IMR-90 (cell line): ENCODE measurements around the gene LRRC8C. TPM values are rescaled to one million over a fixed set of nuclear protein-coding genes. Genes with fewer than 3 reads are reported as not detected.

Experiments used
- ATAC-seq: fragments of 200-7000 bp; cut with Tn5 transposase; 2 replicates; pipeline ENCODE4 v1.9.1; 2020; ENCODE audit warnings: low read depth, mild to moderate bottlenecking, moderate library complexity
- BruUV-seq: library from RNA; stranded (reverse); fragments of 400-500 nt; replicated peaks from 2 replicates; lab custom pipeline; 2021; lab: Mats Ljungman, UMichigan
- CTCF ChIA-PET: fragments of 300-600 bp; formaldehyde crosslinking; extraction: SDS; loops from one replicate; lab custom pipeline; 2021; ENCODE audit warnings: antibody characterized with exemption; lab: Yijun Ruan, JAX
- POLR2A ChIA-PET: fragments of 300-600 bp; sonication (Branson Sonifier 250); formaldehyde crosslinking; loops from one replicate; lab custom pipeline; 2022; ENCODE audit warnings: antibody characterized with exemption; ENCODE audit not compliant: unreplicated experiment; lab: Charles Lee
- DNase-seq: peaks from one replicate; pipeline ENCODE4 v3.0.0; 2013
- H2AFZ ChIP-seq: replicated peaks from 2 replicates; pipeline ENCODE3; 2013; ENCODE audit warnings: low read length, mild to moderate bottlenecking; ENCODE audit not compliant: poor library complexity
- H2AK5ac ChIP-seq: 2 replicates; pipeline ENCODE4 v1.6.1; 2013; ENCODE audit warnings: low read depth, low read length, inconsistent platforms
- H2AK9ac ChIP-seq: replicated peaks from 2 replicates; pipeline ENCODE3; 2013; ENCODE audit warnings: mild to moderate bottlenecking, low read depth, low read length, moderate library complexity; ENCODE audit not compliant: poor library complexity
- H2BK120ac ChIP-seq: 2 replicates; pipeline ENCODE4 v1.6.1; 2013; ENCODE audit warnings: low read depth, low read length, inconsistent platforms
- H2BK15ac ChIP-seq: 3 replicates; pipeline ENCODE4 v1.6.1; 2013; ENCODE audit warnings: low read depth, low read length, inconsistent platforms
- H2BK20ac ChIP-seq: 2 replicates; pipeline ENCODE4 v1.6.1; 2013; ENCODE audit warnings: low read depth, mild to moderate bottlenecking, inconsistent platforms, low read length, moderate library complexity
- H2BK5ac ChIP-seq: 2 replicates; pipeline ENCODE4 v1.6.1; 2013; ENCODE audit warnings: mild to moderate bottlenecking, low read depth, low read length, inconsistent platforms; ENCODE audit not compliant: poor library complexity, severe bottlenecking
- H3K14ac ChIP-seq: replicated peaks from 2 replicates; pipeline ENCODE4 v1.6.1; 2013; ENCODE audit warnings: low read depth, low read length, inconsistent platforms
- H3K18ac ChIP-seq: 2 replicates; pipeline ENCODE4 v1.6.1; 2013; ENCODE audit warnings: low read depth, low read length, control low read depth
- H3K23ac ChIP-seq: 2 replicates; pipeline ENCODE4 v1.6.1; 2013; ENCODE audit warnings: low read depth, low read length, inconsistent platforms
- H3K27ac ChIP-seq: 2 replicates; pipeline ENCODE4 v1.5.1; 2013; ENCODE audit warnings: mild to moderate bottlenecking, control low read depth, low read length; ENCODE audit not compliant: insufficient read depth
- H3K27me3 ChIP-seq: 2 replicates; pipeline ENCODE4 v1.6.1; 2013; ENCODE audit warnings: low read length; ENCODE audit not compliant: control insufficient read depth, insufficient read depth
- H3K36me3 ChIP-seq: 2 replicates; pipeline ENCODE4 v1.6.1; 2013; ENCODE audit warnings: low read length, mixed read lengths; ENCODE audit not compliant: control insufficient read depth, insufficient read depth
- H3K4ac ChIP-seq: 2 replicates; pipeline ENCODE4 v1.6.1; 2013; ENCODE audit warnings: low read depth, low read length, inconsistent platforms
- H3K4me1 ChIP-seq: 2 replicates; pipeline ENCODE4 v1.6.1; 2013; ENCODE audit warnings: low read length, mixed read lengths; ENCODE audit not compliant: control insufficient read depth, insufficient read depth
- H3K4me2 ChIP-seq: 2 replicates; pipeline ENCODE4 v1.6.1; 2013; ENCODE audit warnings: low read depth, mild to moderate bottlenecking, control low read depth, low read length, moderate library complexity
- H3K4me3 ChIP-seq: 2 replicates; pipeline ENCODE4 v1.5.1; 2013; ENCODE audit warnings: low read depth, mild to moderate bottlenecking, control low read depth, low read length, moderate library complexity; ENCODE audit not compliant: insufficient read depth
- H3K56ac ChIP-seq: 2 replicates; pipeline ENCODE4 v1.6.1; 2013; ENCODE audit warnings: low read length, inconsistent platforms; ENCODE audit not compliant: insufficient read depth; ENCODE audit errors: extremely low read depth
- H3K79me1 ChIP-seq, 2 experiments: 2 replicates each; pipeline ENCODE4 v1.6.1; 2013; ENCODE audit warnings: low read length in 2 of 2, inconsistent platforms in 1 of 2, low read depth in 1 of 2
- H3K9ac ChIP-seq: 2 replicates; pipeline ENCODE4 v1.6.1; 2013; ENCODE audit warnings: low read depth, low read length, control low read depth
- H3K9me1 ChIP-seq: 2 replicates; pipeline ENCODE4 v1.6.1; 2013; ENCODE audit warnings: low read length, inconsistent platforms; ENCODE audit not compliant: insufficient read depth
- H3K9me3 ChIP-seq: 2 replicates; pipeline ENCODE4 v1.6.1; 2013; ENCODE audit warnings: low read length; ENCODE audit not compliant: control insufficient read depth, insufficient read depth
- H4K20me1 ChIP-seq: 2 replicates; pipeline ENCODE4 v1.6.1; 2013; ENCODE audit warnings: low read length, inconsistent platforms; ENCODE audit not compliant: insufficient read depth
- H4K5ac ChIP-seq: 2 replicates; pipeline ENCODE4 v1.6.1; 2013; ENCODE audit warnings: mild to moderate bottlenecking, low read depth, low read length, control low read depth
- H4K8ac ChIP-seq, 2 experiments: 2 replicates each; pipeline ENCODE4 v1.6.1; 2013; ENCODE audit warnings: low read depth in 2 of 2, low read length in 2 of 2, control low read depth in 1 of 2, inconsistent platforms in 1 of 2
- H4K91ac ChIP-seq: 2 replicates; pipeline ENCODE4 v1.6.1; 2013; ENCODE audit warnings: low read depth, low read length, inconsistent platforms; ENCODE audit not compliant: insufficient read depth
- BHLHE40 ChIP-seq: fragments of 150-350 bp; IDR thresholded peaks from 2 replicates; pipeline ENCODE4 v1.6.1; 2016; ENCODE audit warnings: mild to moderate bottlenecking, low read depth, low read length
- CEBPB ChIP-seq: IDR thresholded peaks from 2 replicates; pipeline ENCODE4 v1.6.1; 2012; ENCODE audit warnings: low read depth, low read length, improper control_type of control experiment
- FOS ChIP-seq: fragments of 150-350 bp; IDR thresholded peaks from 2 replicates; pipeline ENCODE4 v1.6.1; 2016; ENCODE audit warnings: low read depth, low read length
- MAFK ChIP-seq: IDR thresholded peaks from 2 replicates; pipeline ENCODE4 v1.6.1; 2012; ENCODE audit warnings: low read depth, low read length, improper control_type of control experiment
- MAZ ChIP-seq: IDR thresholded peaks from 2 replicates; pipeline ENCODE4 v1.6.1; 2012; ENCODE audit warnings: low read depth, mild to moderate bottlenecking, low read length, improper control_type of control experiment, moderate library complexity, borderline replicate concordance
- NFE2L2 ChIP-seq: fragments of 150-350 bp; IDR thresholded peaks from 2 replicates; pipeline ENCODE4 v1.6.1; 2016; ENCODE audit warnings: low read depth, mild to moderate bottlenecking, low read length
- SMC3 ChIP-seq: fragments of 150-350 bp; IDR thresholded peaks from 2 replicates; pipeline ENCODE4 v1.6.1; 2016; ENCODE audit warnings: low read depth, mild to moderate bottlenecking, antibody characterized with exemption, low read length, moderate library complexity
- dilution Hi-C: fragments of 300-500 bp; cut with HindIII; formaldehyde crosslinking; loops from one replicate; pipeline ENCODE4 v1.14.3; 2018; ENCODE audit warnings: low sequenced_read_pairs; ENCODE audit not compliant: unreplicated experiment
- in situ Hi-C: fragments of 300-500 bp; cut with MboI; formaldehyde crosslinking; loops from 3 replicates; pipeline ENCODE4 v1.14.3; 2019; ENCODE audit warnings: low sequenced_read_pairs, inconsistent platforms, mixed read lengths
- intact Hi-C: fragments of 100-400 bp; cut with micrococcal nuclease; formaldehyde crosslinking; loops from 2 replicates; pipeline ENCODE4 v1.10.0; 2022
- polyA plus RNA-seq, 3 experiments: library from polyadenylated mRNA; depleted of rRNA; stranded (reverse); fragments of >200 nt; gene quantifications; 2 replicates each; pipeline ENCODE4 v1.2.3, GENCODE V29; 2012; ENCODE audit warnings: low replicate concordance in 1 of 3
- total RNA-seq: library from RNA; depleted of rRNA; stranded (reverse); fragments of >200 nt; gene quantifications from 2 replicates; pipeline ENCODE4 v1.2.3, GENCODE V29; 2012
- TF ChIP-seq, protein P1 (sequence below): conservative IDR thresholded peaks from 2 replicates; pipeline ENCODE4 v1.5.1; 2012; ENCODE audit warnings: mild to moderate bottlenecking, low read depth, low read length, improper control_type of control experiment

LRRC8C gene
- total and polyA plus RNA-seq, 2 of the 4 experiments (the other 2 are of a cell fraction): 6.5 to 12.9 TPM

- no peaks in the 10 kb centered on the region; the same call in 1 of the 2 replicates for H4K20me1 ChIP-seq
- no peaks in the 10 kb centered on the region for H3K36me3 ChIP-seq
- no peak overlapping the region for H3K4me2 ChIP-seq
- H3K9me1 ChIP-seq: peaks cover 3% of the 10 kb centered on the region; the same call in 1 of the 2 replicates
- TF ChIP-seq, protein P1, sequence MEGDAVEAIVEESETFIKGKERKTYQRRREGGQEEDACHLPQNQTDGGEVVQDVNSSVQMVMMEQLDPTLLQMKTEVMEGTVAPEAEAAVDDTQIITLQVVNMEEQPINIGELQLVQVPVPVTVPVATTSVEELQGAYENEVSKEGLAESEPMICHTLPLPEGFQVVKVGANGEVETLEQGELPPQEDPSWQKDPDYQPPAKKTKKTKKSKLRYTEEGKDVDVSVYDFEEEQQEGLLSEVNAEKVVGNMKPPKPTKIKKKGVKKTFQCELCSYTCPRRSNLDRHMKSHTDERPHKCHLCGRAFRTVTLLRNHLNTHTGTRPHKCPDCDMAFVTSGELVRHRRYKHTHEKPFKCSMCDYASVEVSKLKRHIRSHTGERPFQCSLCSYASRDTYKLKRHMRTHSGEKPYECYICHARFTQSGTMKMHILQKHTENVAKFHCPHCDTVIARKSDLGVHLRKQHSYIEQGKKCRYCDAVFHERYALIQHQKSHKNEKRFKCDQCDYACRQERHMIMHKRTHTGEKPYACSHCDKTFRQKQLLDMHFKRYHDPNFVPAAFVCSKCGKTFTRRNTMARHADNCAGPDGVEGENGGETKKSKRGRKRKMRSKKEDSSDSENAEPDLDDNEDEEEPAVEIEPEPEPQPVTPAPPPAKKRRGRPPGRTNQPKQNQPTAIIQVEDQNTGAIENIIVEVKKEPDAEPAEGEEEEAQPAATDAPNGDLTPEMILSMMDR: no peak
- no peak for TF ChIP-seq MAFK
- TF ChIP-seq SMC3: no peak
- TF ChIP-seq MAZ: no peak
- TF ChIP-seq BHLHE40: no peak
- TF ChIP-seq CEBPB: no peak
- TF ChIP-seq NFE2L2: no peak
- no peak for TF ChIP-seq FOS
- in situ Hi-C loops: no loop called here
- no peak overlapping the region for H4K91ac ChIP-seq
- no peak overlapping the region for H4K5ac ChIP-seq
- no peak overlapping the region for H3K27ac ChIP-seq
- DNase-seq: no peak
- intact Hi-C loops: loop anchor here (10.0 kb wide), 1 partner anchor 1886 kb away; no protein-coding TSS in a partner anchor
- no peaks in the 10 kb centered on the region for H3K27me3 ChIP-seq
- H2AK5ac ChIP-seq: no peak overlapping the region
- H3K14ac ChIP-seq: no peak overlapping the region
- no peak overlapping the region for H3K9ac ChIP-seq
- CTCF ChIA-PET: no interaction called here
- H3K79me1 ChIP-seq: peaks cover 16 to 46% of the 10 kb centered on the region in 2 experiments
- no peak overlapping the region for H2BK5ac ChIP-seq
- peaks cover 9% of the 10 kb centered on the region for H3K4me1 ChIP-seq
- no peak overlapping the region for H2AFZ ChIP-seq
- BruUV-seq: no TSS peak
- no peak overlapping the region for H2BK120ac ChIP-seq
- H4K8ac ChIP-seq: no peak overlapping the region; a peak in 1 of 4 replicates
- H2AK9ac ChIP-seq: no peak overlapping the region
- POLR2A ChIA-PET: no interaction called here
- no peak overlapping the region for H2BK20ac ChIP-seq
- ATAC-seq: no peak
- 0 out of 2 replicates have a peak overlapping the region, but pooled peaks have one; percentile 71 for H3K23ac ChIP-seq
- no peak overlapping the region for H3K56ac ChIP-seq
- no peaks in the 10 kb centered on the region for H3K9me3 ChIP-seq
- no peak overlapping the region for H2BK15ac ChIP-seq
- dilution Hi-C loops: no loop called here
- no peak overlapping the region for H3K4ac ChIP-seq
- no peak overlapping the region for H3K4me3 ChIP-seq
- no peak overlapping the region for H3K18ac ChIP-seq
Observed at GRCh38 chr1:89640440-89640839, 7.5 kb downstream of the LRRC8C start.
